SK-N-SH (cell line): ENCODE results near the gene C2CD4B. TPM values are rescaled to one million over a fixed set of nuclear protein-coding genes. Genes with fewer than 3 reads are reported as not detected.

Experiments
- CTCF ChIA-PET: fragments of 300-600, 350-600 bp; formaldehyde crosslinking; extraction: SDS; loops from one replicate; lab custom pipeline; 2021; lab: Yijun Ruan, JAX
- POLR2A ChIA-PET: fragments of 350-600 bp; sonication (Branson Sonifier 250); formaldehyde crosslinking; extraction: SDS; loops from one replicate; lab custom pipeline; 2020; ENCODE audit warnings: antibody characterized with exemption, inconsistent platforms; lab: Yijun Ruan, JAX
- DNase-seq: peaks from one replicate; pipeline ENCODE4 v3.0.0; 2012
- H2AFZ ChIP-seq: fragments of 200-600 bp; sonication (generic); 2 replicates; pipeline ENCODE4 v1.8.1; 2016; ENCODE audit warnings: antibody characterized with exemption, mild to moderate bottlenecking, low read depth
- H3F3A ChIP-seq: fragments of 200-600 bp; sonication (generic); replicated peaks from 2 replicates; pipeline ENCODE3; 2016; ENCODE audit warnings: antibody characterized with exemption, mild to moderate bottlenecking; ENCODE audit not compliant: insufficient read depth
- H3K27ac ChIP-seq, 2 experiments: fragments of 200-500 bp in 1 of 2; fragments of 200-600 bp in 1 of 2; sonication (Bioruptor generic) in 1 of 2; sonication (generic), shearing (Covaris generic) in 1 of 2; 2 replicates each; pipeline versions ENCODE4 v1.5.1 to v1.6.1; 2014 to 2016; ENCODE audit warnings: low read depth in 2 of 2, inconsistent platforms in 1 of 2, low read length in 1 of 2, mild to moderate bottlenecking in 1 of 2, mixed read lengths in 1 of 2
- H3K27me3 ChIP-seq: fragments of 200-600 bp; sonication (generic), shearing (Covaris generic); 2 replicates; pipeline ENCODE4 v1.6.1; 2016; ENCODE audit warnings: mixed run types; ENCODE audit not compliant: insufficient read depth
- H3K36me3 ChIP-seq, 2 experiments: fragments of 200-500 bp in 1 of 2; fragments of 200-600 bp in 1 of 2; sonication (Bioruptor generic) in 1 of 2; sonication (generic) in 1 of 2; replicated peaks in 1 of 2; 2 replicates each; pipeline versions ENCODE3 to v1.5.1; 2014 to 2016; ENCODE audit warnings: low read length in 1 of 2, mild to moderate bottlenecking in 1 of 2; ENCODE audit not compliant: insufficient read depth in 2 of 2, control insufficient read depth in 1 of 2
- H3K4me1 ChIP-seq, 2 experiments: fragments of 200-500 bp in 1 of 2; fragments of 200-600 bp in 1 of 2; sonication (Bioruptor generic) in 1 of 2; sonication (generic), shearing (Covaris generic) in 1 of 2; 2 replicates each; pipeline versions ENCODE4 v1.5.1 to v1.6.1; 2014 to 2016; ENCODE audit warnings: low read depth in 1 of 2, low read length in 1 of 2, mixed run types in 1 of 2; ENCODE audit not compliant: insufficient read depth in 2 of 2, control insufficient read depth in 1 of 2
- H3K4me2 ChIP-seq: fragments of 200-600 bp; sonication (generic), shearing (Covaris generic); 2 replicates; pipeline ENCODE4 v1.6.1; 2017; ENCODE audit warnings: mixed run types
- H3K4me3 ChIP-seq, 2 experiments: fragments of 200-500 bp in 1 of 2; fragments of 200-600 bp in 1 of 2; sonication (Bioruptor generic) in 1 of 2; sonication (generic), shearing (Covaris generic) in 1 of 2; 2 replicates each; pipeline versions ENCODE4 v1.5.1 to v1.8.1; 2014 to 2016; ENCODE audit warnings: low read depth in 2 of 2, inconsistent platforms in 1 of 2, low read length in 1 of 2, mild to moderate bottlenecking in 1 of 2, mixed read lengths in 1 of 2, moderate library complexity in 1 of 2
- H3K79me2 ChIP-seq: fragments of 200-600 bp; sonication (generic); 2 replicates; pipeline ENCODE4 v1.8.1; 2017; ENCODE audit warnings: mild to moderate bottlenecking; ENCODE audit not compliant: insufficient read depth
- H3K9ac ChIP-seq: fragments of 200-600 bp; sonication (generic); 2 replicates; pipeline ENCODE4 v1.6.1; 2017; ENCODE audit warnings: mixed run types
- H3K9me2 ChIP-seq: fragments of 200-600 bp; sonication (generic); 2 replicates; pipeline ENCODE4 v1.6.1; 2017; ENCODE audit warnings: mixed run types
- H3K9me3 ChIP-seq: fragments of 200-600 bp; sonication (generic); 2 replicates; pipeline ENCODE4 v1.6.1; 2017; ENCODE audit warnings: mixed run types, mild to moderate bottlenecking, moderate library complexity
- H4K20me1 ChIP-seq: fragments of 200-600 bp; sonication (generic); 2 replicates; pipeline ENCODE4 v1.6.1; 2017; ENCODE audit warnings: mild to moderate bottlenecking, mixed run types; ENCODE audit not compliant: insufficient read depth
- EP300 ChIP-seq, 2 experiments: IDR thresholded peaks; 2 replicates each; pipeline versions ENCODE4 v1.4.0 to v1.6.1; 2012; ENCODE audit warnings: borderline replicate concordance in 1 of 2, low read depth in 1 of 2, low read length in 1 of 2
- FOXJ3 ChIP-seq: sonication (generic); formaldehyde crosslinking; IDR thresholded peaks from 2 replicates; pipeline ENCODE4 v1.5.1; 2020; ENCODE audit warnings: mild to moderate bottlenecking, missing genetic modification reagents
- GATA2 ChIP-seq: sonication (generic); formaldehyde crosslinking; IDR thresholded peaks from 2 replicates; pipeline ENCODE4 v1.5.0; 2020; ENCODE audit warnings: mild to moderate bottlenecking, missing genetic modification reagents
- JUND ChIP-seq: IDR thresholded peaks from 2 replicates; pipeline ENCODE4 v1.4.0; 2012
- MAX ChIP-seq: IDR thresholded peaks from 2 replicates; pipeline ENCODE4 v1.4.0; 2012; ENCODE audit warnings: low read depth
- MEF2A ChIP-seq: IDR thresholded peaks from 2 replicates; pipeline ENCODE4 v1.4.0; 2012; ENCODE audit warnings: low read depth, borderline replicate concordance
- MXI1 ChIP-seq: IDR thresholded peaks from 2 replicates; pipeline ENCODE4 v1.6.1; 2012; ENCODE audit warnings: mild to moderate bottlenecking, low read depth, low read length, improper control_type of control experiment
- NFIC ChIP-seq: IDR thresholded peaks from 2 replicates; pipeline ENCODE4 v1.4.0; 2012; ENCODE audit warnings: borderline replicate concordance
- NRF1 ChIP-seq: IDR thresholded peaks from 2 replicates; pipeline ENCODE4 v1.6.1; 2012; ENCODE audit warnings: low read depth, mild to moderate bottlenecking, low read length
- POLR2AphosphoS5 ChIP-seq: IDR thresholded peaks from 2 replicates; pipeline ENCODE4 v1.6.1; 2012; ENCODE audit warnings: low read depth, low read length
- RAD21 ChIP-seq: IDR thresholded peaks from 2 replicates; pipeline ENCODE4 v1.6.1; 2012; ENCODE audit warnings: mild to moderate bottlenecking, low read length
- RFX5 ChIP-seq: IDR thresholded peaks from 2 replicates; pipeline ENCODE4 v1.6.1; 2012; ENCODE audit warnings: mild to moderate bottlenecking, improper control_type of control experiment, low read length
- RXRA ChIP-seq: IDR thresholded peaks from 2 replicates; pipeline ENCODE4 v1.4.0; 2012; ENCODE audit warnings: low read depth, mild to moderate bottlenecking, borderline replicate concordance
- TEAD4 ChIP-seq: IDR thresholded peaks from 2 replicates; pipeline ENCODE4 v1.4.0; 2012; ENCODE audit warnings: mild to moderate bottlenecking, borderline replicate concordance; ENCODE audit not compliant: insufficient read depth
- YY1 ChIP-seq: IDR thresholded peaks from 2 replicates; pipeline ENCODE4 v1.4.0; 2012; ENCODE audit warnings: low read depth, mild to moderate bottlenecking
- WGBS: methylation state at CpG from one replicate; pipeline ENCODE4 v1.1.6; 2017; ENCODE audit warnings: low lambda C conversion rate; 5-methylcytosine and 5-hydroxymethylcytosine counted together
- polyA plus RNA-seq, 3 experiments: library from polyadenylated mRNA; depleted of rRNA; stranded (reverse); fragments of >200 nt; gene quantifications; 2 replicates each; pipeline ENCODE4 v1.2.3, GENCODE V29; 2012
- TF ChIP-seq, protein P1 (sequence below): fragments of 150-350 bp; IDR thresholded peaks from 2 replicates; pipeline ENCODE4 v1.6.1; 2016; ENCODE audit warnings: mild to moderate bottlenecking, low read depth, low read length
- TF ChIP-seq, protein P2 (sequence below): IDR thresholded peaks from 2 replicates; pipeline ENCODE4; 2012

Gene C2CD4B
- polyA plus RNA-seq, 1 of the 3 experiments (the other 2 are of a cell fraction), result not detected

DNA sequence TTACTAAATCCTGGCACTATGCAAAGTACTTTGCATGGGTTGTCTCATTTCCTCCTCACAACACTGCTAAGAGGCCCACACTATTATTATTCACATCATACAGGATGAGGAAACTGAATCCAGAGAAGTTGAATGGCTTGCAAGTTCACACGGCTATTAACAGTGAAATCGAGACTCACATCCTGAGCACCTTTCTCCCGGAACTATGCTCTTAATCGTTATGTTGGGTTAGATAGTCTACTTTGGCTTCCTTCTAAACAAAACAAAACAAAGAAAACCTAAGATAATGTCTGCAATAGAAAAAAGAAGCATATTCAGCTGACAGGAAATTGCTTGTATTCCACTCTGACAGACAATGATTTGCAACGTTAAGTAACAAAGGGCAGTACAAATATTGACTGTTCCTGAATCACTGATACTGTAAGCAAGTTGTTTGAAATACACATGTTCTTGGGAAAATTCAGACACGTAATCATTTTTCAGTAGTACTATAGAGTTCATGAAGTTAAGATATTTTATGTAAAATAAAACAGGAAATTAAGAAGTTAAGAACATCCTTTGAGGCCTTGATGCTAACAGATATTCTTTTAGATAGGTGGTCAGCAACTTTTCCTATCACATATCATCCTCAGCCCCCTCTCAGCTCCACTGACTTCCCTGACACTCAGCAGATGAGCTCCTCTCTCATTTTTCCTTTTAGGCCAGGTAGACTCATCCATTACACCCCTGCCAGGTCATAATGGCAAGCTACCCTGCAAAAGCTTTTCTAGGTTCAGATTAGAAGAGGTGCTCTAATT is 40.7 kb downstream of the C2CD4B start:
- no peak overlapping the region for H2AFZ ChIP-seq

DNA sequence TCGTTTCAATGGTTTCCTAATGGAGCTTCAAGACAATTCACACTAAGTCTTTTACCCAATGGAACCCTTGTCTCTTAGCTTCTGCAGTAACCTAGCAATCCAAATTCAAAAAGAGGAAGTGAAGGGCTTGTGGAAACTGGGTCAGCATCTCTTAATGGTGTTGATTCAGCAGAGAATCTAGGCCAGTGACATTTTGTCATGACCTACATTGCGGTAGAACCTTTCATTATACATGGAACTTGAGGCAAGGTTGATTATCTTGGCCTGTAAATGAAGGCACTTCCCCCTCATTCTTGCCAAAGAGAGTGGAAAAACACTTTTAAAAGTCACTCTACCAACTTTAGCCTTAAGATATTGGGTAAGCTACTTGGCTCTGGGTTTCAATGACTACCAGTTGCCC is 42.8 kb downstream of the C2CD4B start:
- Histone ChIP-seq H3K4me2 (no peak overlapping the region), H4K20me1 (no peaks in the 10 kb centered on the region), H3K4me1 (peaks cover 16 to 20% of the 10 kb centered on the region in 2 experiments; a peak in 3 of 4 replicates), H3K79me2 (no peaks in the 10 kb centered on the region), H3K27me3 (no peaks in the 10 kb centered on the region), H3K9me2 (no peaks in the 10 kb centered on the region), H2AFZ (no peak overlapping the region), H3K9me3 (no peaks in the 10 kb centered on the region), H3K4me3 (no peak overlapping the region), H3K9ac (no peak overlapping the region), H3K36me3 (no peaks in the 10 kb centered on the region), H3K27ac (no peak overlapping the region), H3F3A (no peaks in the 10 kb centered on the region)
- TF ChIP-seq RAD21 (no peak), MXI1 (no peak), POLR2AphosphoS5 (no peak), NFIC (no peak), GATA2 (CRISPR knock-in tag) (no peak), FOXJ3 (CRISPR knock-in tag) (no peak), MEF2A (no peak), MAX (no peak), EP300 (IDR thresholded peaks at IDR 0.05; ENCODE audit: borderline replicate concordance in 1 of 2, low read depth in 1 of 2, low read length in 1 of 2) (no peak), JUND (no peak), YY1 (no peak)
- TF ChIP-seq, protein P1, sequence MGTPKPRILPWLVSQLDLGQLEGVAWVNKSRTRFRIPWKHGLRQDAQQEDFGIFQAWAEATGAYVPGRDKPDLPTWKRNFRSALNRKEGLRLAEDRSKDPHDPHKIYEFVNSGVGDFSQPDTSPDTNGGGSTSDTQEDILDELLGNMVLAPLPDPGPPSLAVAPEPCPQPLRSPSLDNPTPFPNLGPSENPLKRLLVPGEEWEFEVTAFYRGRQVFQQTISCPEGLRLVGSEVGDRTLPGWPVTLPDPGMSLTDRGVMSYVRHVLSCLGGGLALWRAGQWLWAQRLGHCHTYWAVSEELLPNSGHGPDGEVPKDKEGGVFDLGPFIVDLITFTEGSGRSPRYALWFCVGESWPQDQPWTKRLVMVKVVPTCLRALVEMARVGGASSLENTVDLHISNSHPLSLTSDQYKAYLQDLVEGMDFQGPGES, result no peak
- TF ChIP-seq, protein P2, sequence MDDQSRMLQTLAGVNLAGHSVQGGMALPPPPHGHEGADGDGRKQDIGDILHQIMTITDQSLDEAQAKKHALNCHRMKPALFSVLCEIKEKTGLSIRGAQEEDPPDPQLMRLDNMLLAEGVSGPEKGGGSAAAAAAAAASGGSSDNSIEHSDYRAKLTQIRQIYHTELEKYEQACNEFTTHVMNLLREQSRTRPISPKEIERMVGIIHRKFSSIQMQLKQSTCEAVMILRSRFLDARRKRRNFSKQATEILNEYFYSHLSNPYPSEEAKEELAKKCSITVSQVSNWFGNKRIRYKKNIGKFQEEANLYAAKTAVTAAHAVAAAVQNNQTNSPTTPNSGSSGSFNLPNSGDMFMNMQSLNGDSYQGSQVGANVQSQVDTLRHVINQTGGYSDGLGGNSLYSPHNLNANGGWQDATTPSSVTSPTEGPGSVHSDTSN, result no peak
- WGBS, result 86% methylated on average over 2 of the region's 2 CpGs
- no peak for DNase-seq
- ChIA-PET POLR2A (no interaction called here), CTCF (no interaction called here)

More for the DNA sequence above, 40.7 kb downstream of the C2CD4B start:
- Histone ChIP-seq H3K9ac (no peak overlapping the region), H4K20me1 (no peaks in the 10 kb centered on the region), H3K4me3 (no peak overlapping the region), H3K9me3 (no peaks in the 10 kb centered on the region), H3K4me1 (peaks cover 4 to 10% of the 10 kb centered on the region in 2 experiments; a peak in 3 of 4 replicates), H3K27ac (peak overlapping the region in 1 of 2 experiments; percentile 14; a peak in 2 of 4 replicates), H3K27me3 (no peaks in the 10 kb centered on the region), H3K36me3 (no peaks in the 10 kb centered on the region), H3F3A (no peaks in the 10 kb centered on the region), H3K9me2 (no peaks in the 10 kb centered on the region), H3K79me2 (no peaks in the 10 kb centered on the region), H3K4me2 (no peak overlapping the region)
- DNase-seq, result no peak
- 79% methylated on average over 6 of the region's 6 CpGs for WGBS
- ChIA-PET POLR2A (no interaction called here), CTCF (interaction anchor here (0.9 to 3.4 kb wide), 7 partner anchors 14 to 183 kb away, joined by 3 to 24 read pairs (median 5); partner anchors contain the start of gene C2CD4B)
- no peak for TF ChIP-seq RXRA
- TF ChIP-seq NRF1, result no peak
- no peak for TF ChIP-seq RFX5
- TF ChIP-seq POLR2AphosphoS5, result no peak
- no peak for TF ChIP-seq TEAD4
